HUES64 (cell line): ENCODE data around the gene ITIH5.
"Not testable (repeated sequence)": the region's sequence is repeated elsewhere in the genome, so short reads cannot be mapped to it uniquely, and the experiment has no call there.

Source experiments
- H3K27ac ChIP-seq: 2 replicates; pipeline ENCODE4 v1.7.0; 2013; ENCODE audit warnings: low read depth, low read length, inconsistent platforms
- H3K27me3 ChIP-seq: 2 replicates; pipeline ENCODE4 v1.6.1; 2013; ENCODE audit warnings: mild to moderate bottlenecking, low read length; ENCODE audit not compliant: insufficient read depth
- H3K36me3 ChIP-seq: 2 replicates; pipeline ENCODE4 v1.6.1; 2013; ENCODE audit warnings: mild to moderate bottlenecking, low read length; ENCODE audit not compliant: insufficient read depth
- H3K4me1 ChIP-seq: 2 replicates; pipeline ENCODE4 v1.6.1; 2013; ENCODE audit warnings: mild to moderate bottlenecking, low read length, moderate library complexity; ENCODE audit not compliant: insufficient read depth
- H3K4me3 ChIP-seq: 2 replicates; pipeline ENCODE4 v1.5.1; 2013; ENCODE audit warnings: mild to moderate bottlenecking, low read length, moderate library complexity
- H3K9ac ChIP-seq: 2 replicates; pipeline ENCODE4 v1.6.1; 2013; ENCODE audit warnings: mild to moderate bottlenecking, low read depth, low read length
- H3K9me3 ChIP-seq: 2 replicates; pipeline ENCODE4 v1.6.1; 2013; ENCODE audit warnings: low read depth, low read length; ENCODE audit not compliant: insufficient read depth
- WGBS: fragments of 150-250, 120-280 bp; methylation state at CpG from one replicate; pipeline ENCODE4 v1.1.7; 2013; ENCODE audit warnings: missing lambda C conversion rate; 5-methylcytosine and 5-hydroxymethylcytosine counted together

The ITIH5 gene

GRCh38 chr10:7657552-7657951 is 9.2 kb downstream of the ITIH5 start:
- no peaks in the 10 kb centered on the region for H3K9me3 ChIP-seq
- H3K36me3 ChIP-seq, result no peaks in the 10 kb centered on the region
- H3K4me3 ChIP-seq, result no peak overlapping the region
- no peaks in the 10 kb centered on the region for H3K4me1 ChIP-seq
- no peak overlapping the region for H3K9ac ChIP-seq
- no peaks in the 10 kb centered on the region for H3K27me3 ChIP-seq
- no peak overlapping the region for H3K27ac ChIP-seq
- 81% methylated on average over 2 of the region's 2 CpGs for WGBS

- H3K27ac ChIP-seq, H3K27me3 ChIP-seq, H3K9ac ChIP-seq, H3K9me3 ChIP-seq, H3K4me1 ChIP-seq, H3K4me3 ChIP-seq, H3K36me3 ChIP-seq: not testable (repeated sequence)
- 96% methylated on average over 11 of the region's 11 CpGs for WGBS
Observed at GRCh38 chr10:7657079-7657478, 9.7 kb downstream of the ITIH5 start.

GRCh38 chr10:7651853-7652470 is 14.8 kb downstream of the ITIH5 start:
- Histone ChIP-seq H3K27me3 (no peaks in the 10 kb centered on the region), H3K36me3 (no peaks in the 10 kb centered on the region), H3K27ac (no peak overlapping the region), H3K9ac (no peak overlapping the region), H3K4me1 (no peaks in the 10 kb centered on the region), H3K9me3 (no peaks in the 10 kb centered on the region), H3K4me3 (no peak overlapping the region)
- 93% methylated on average over 7 of the region's 7 CpGs for WGBS

GRCh38 chr10:7649673-7650300 is 17.0 kb downstream of the ITIH5 start:
- Histone ChIP-seq H3K27me3 (no peaks in the 10 kb centered on the region), H3K9ac (no peak overlapping the region), H3K36me3 (no peaks in the 10 kb centered on the region), H3K27ac (no peak overlapping the region), H3K9me3 (no peaks in the 10 kb centered on the region), H3K4me1 (peaks cover 7% of the 10 kb centered on the region; the same call in 1 of the 2 replicates), H3K4me3 (no peak overlapping the region)
- WGBS, result 89% methylated on average over 4 of the region's 6 CpGs

- no peak overlapping the region for H3K27ac ChIP-seq
- H3K9ac ChIP-seq, result no peak overlapping the region
- no peaks in the 10 kb centered on the region for H3K27me3 ChIP-seq
- WGBS, result 83% methylated on average over 4 of the region's 4 CpGs
- peaks cover 7% of the 10 kb centered on the region; the same call in 1 of the 2 replicates for H3K4me1 ChIP-seq
- H3K9me3 ChIP-seq, result no peaks in the 10 kb centered on the region
- H3K36me3 ChIP-seq, result no peaks in the 10 kb centered on the region
- no peak overlapping the region for H3K4me3 ChIP-seq
Observed at GRCh38 chr10:7647062-7647664, 19.6 kb downstream of the ITIH5 start.

GRCh38 chr10:7642491-7643011 is 24.2 kb downstream of the ITIH5 start:
- Histone ChIP-seq H3K27ac (no peak overlapping the region), H3K9ac (no peak overlapping the region), H3K4me1 (peaks cover 7% of the 10 kb centered on the region; the same call in 1 of the 2 replicates), H3K9me3 (0 out of 2 replicates have a peak, but pooled peaks cover 5% of the 10 kb centered on the region), H3K4me3 (no peak overlapping the region), H3K36me3 (no peaks in the 10 kb centered on the region), H3K27me3 (no peaks in the 10 kb centered on the region)
- WGBS, result 90% methylated on average over 5 of the region's 5 CpGs

- Histone ChIP-seq H3K27ac (peak overlapping the region; percentile 77), H3K4me1 (peaks cover 22% of the 10 kb centered on the region), H3K36me3 (no peaks in the 10 kb centered on the region), H3K9me3 (0 out of 2 replicates have a peak, but pooled peaks cover 5% of the 10 kb centered on the region), H3K4me3 (no peak overlapping the region), H3K9ac (peak overlapping the region; percentile 33), H3K27me3 (no peaks in the 10 kb centered on the region)
- WGBS, result 35% methylated on average over 7 of the region's 7 CpGs
Observed at GRCh38 chr10:7635408-7636125, 31.2 kb downstream of the ITIH5 start.

- H3K9me3 ChIP-seq, result 0 out of 2 replicates have a peak, but pooled peaks cover 5% of the 10 kb centered on the region
- peaks cover 22% of the 10 kb centered on the region for H3K4me1 ChIP-seq
- 91% methylated on average over 9 of the region's 10 CpGs for WGBS
- H3K27ac ChIP-seq, result no peak overlapping the region
- no peak overlapping the region for H3K4me3 ChIP-seq
- no peak overlapping the region for H3K9ac ChIP-seq
- H3K27me3 ChIP-seq, result no peaks in the 10 kb centered on the region
- no peaks in the 10 kb centered on the region for H3K36me3 ChIP-seq
Observed at GRCh38 chr10:7634142-7634894, 32.4 kb downstream of the ITIH5 start.

- 84% methylated on average over 10 of the region's 10 CpGs for WGBS
- H3K9me3 ChIP-seq, result no peaks in the 10 kb centered on the region
- no peaks in the 10 kb centered on the region for H3K27me3 ChIP-seq
- peaks cover 3% of the 10 kb centered on the region; the same call in 1 of the 2 replicates for H3K4me1 ChIP-seq
- no peak overlapping the region for H3K27ac ChIP-seq
- H3K36me3 ChIP-seq, result no peaks in the 10 kb centered on the region
- H3K9ac ChIP-seq, result no peak overlapping the region
- H3K4me3 ChIP-seq, result no peak overlapping the region
Observed at GRCh38 chr10:7626283-7626682, 40.5 kb downstream of the ITIH5 start.

GRCh38 chr10:7625836-7626235 is 40.9 kb downstream of the ITIH5 start:
- H3K9me3 ChIP-seq, result no peaks in the 10 kb centered on the region
- peaks cover 3% of the 10 kb centered on the region; the same call in 1 of the 2 replicates for H3K4me1 ChIP-seq
- no peak overlapping the region for H3K4me3 ChIP-seq
- no peak overlapping the region for H3K27ac ChIP-seq
- H3K27me3 ChIP-seq, result no peaks in the 10 kb centered on the region
- 88% methylated on average over 6 of the region's 7 CpGs for WGBS
- H3K36me3 ChIP-seq, result no peaks in the 10 kb centered on the region
- H3K9ac ChIP-seq, result no peak overlapping the region
